ENCODE data around the gene CHMP6.

CHMP6 gene

GRCh38 chr17:80992077-80992947 lies 671 bp downstream of the CHMP6 start:
- DNase-seq (ENCODE audit: low read depth in 2 of 2) = no peak

GRCh38 chr17:80992948-80993624 lies 1.4 kb downstream of the CHMP6 start:
- DNase-seq (ENCODE audit: low read depth in 2 of 2) = no peak

DNA sequence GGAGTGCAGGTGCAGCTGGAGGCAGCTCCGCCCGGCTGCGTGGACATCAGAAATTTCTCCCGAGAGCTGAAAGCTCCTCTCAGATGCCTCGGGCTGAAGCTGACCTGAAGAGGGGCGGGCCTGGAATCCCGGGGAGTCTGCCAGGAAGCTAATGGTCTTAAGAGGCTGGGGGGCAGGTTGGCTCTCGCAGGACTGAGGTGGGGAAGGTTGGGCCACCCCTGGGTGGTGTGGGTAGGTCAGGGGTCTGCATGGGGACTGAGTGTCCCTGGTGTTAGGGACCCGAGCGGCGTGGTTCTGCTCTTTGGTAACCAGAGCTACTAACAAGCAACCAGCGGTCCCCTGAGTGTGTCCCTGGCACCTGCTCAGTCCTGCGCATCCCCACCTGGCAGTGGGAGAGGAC lies 3.5 kb downstream of the CHMP6 start:
- DNase-seq (ENCODE audit: low read depth in 2 of 2) = no peak

DNA sequence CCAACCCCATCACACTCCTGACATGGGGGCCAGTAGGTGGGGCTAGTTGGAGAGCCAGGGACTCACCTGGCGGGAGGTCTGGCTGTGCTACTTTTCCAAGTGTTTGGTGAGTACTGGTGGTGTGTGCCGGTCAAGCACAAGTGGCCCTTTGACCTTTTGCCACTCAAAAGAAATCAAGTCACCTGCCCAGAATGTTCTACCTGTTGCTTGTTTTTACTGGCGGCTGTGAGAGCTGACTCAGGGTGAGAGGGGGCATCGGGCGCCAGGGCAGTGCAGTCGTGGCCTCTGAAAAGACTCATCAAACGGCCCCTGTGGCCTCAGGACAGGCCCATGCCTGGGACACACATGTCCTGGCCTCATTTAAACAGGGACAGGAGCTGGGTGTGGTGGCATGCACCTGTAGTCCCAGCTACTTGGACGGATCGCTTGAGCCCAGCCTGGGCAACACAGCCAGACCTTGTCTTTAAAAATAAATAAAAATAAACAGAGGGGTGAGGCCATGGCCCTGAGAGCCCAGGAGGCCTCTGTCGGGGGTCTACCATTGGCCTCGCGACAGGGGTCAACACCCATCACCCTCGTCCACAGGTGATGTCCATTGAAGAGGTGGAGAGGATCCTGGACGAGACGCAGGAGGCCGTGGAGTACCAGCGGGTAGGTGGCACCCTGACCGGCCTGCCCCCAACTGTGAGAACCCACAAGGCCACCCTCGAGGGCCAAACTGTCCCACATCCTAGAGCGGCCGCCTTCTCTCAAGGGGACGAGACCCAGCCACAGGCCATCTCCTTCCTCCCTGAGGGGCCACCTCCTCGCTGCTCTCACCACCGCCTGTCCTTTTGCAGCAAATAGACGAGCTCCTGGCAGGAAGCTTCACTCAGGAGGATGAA lies 5.0 kb downstream of the CHMP6 start:
- no peak for DNase-seq (ENCODE audit: low read depth in 2 of 2)

GRCh38 chr17:80997424-80998117 lies 5.9 kb downstream of the CHMP6 start:
- DNase-seq (ENCODE audit: low read depth in 2 of 2) = no peak

GRCh38 chr17:80998118-80998747 lies 6.6 kb downstream of the CHMP6 start:
- DNase-seq (ENCODE audit: low read depth in 2 of 2) = no peak

DNA sequence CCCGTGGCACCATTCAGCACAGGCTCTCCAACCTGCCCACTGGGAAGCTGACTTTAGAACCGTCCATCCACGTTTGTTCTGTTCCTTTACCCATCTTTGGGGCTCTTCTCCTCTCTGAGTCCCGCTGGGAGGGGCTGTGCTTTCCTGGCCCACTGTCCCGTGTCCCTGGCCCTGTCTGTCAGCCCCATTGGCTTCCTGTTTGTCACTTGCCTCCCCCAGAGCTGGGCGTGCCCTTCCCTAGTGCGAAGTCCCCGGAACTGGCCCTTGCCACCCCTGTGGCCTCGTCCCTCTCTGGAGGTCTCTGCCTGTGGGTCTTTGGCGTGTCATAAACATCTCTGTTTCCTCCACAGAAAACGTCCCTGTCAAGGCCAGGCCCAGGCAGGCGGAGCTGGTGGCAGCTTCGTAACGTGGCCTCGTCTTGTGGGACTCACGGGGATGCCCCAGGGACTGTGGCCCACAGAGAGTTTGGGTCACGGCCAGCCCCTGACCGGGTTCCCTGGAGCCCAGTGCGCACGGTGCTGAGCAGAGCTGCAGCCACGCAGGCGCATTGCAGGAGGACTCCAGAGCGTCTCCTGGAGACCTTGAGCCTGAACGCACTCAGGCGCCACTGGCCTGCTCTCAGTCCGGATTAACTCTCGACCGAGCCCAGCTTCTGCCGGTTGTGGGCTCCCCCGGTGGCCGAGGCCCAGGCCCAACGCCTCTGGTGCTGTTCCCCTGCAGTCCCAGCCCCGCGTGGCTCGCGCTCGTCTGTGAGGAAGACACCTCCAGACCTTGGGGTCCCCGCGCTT lies 7.3 kb downstream of the CHMP6 start:
- DNase-seq (ENCODE audit: low read depth in 2 of 2) = no peak

DNA sequence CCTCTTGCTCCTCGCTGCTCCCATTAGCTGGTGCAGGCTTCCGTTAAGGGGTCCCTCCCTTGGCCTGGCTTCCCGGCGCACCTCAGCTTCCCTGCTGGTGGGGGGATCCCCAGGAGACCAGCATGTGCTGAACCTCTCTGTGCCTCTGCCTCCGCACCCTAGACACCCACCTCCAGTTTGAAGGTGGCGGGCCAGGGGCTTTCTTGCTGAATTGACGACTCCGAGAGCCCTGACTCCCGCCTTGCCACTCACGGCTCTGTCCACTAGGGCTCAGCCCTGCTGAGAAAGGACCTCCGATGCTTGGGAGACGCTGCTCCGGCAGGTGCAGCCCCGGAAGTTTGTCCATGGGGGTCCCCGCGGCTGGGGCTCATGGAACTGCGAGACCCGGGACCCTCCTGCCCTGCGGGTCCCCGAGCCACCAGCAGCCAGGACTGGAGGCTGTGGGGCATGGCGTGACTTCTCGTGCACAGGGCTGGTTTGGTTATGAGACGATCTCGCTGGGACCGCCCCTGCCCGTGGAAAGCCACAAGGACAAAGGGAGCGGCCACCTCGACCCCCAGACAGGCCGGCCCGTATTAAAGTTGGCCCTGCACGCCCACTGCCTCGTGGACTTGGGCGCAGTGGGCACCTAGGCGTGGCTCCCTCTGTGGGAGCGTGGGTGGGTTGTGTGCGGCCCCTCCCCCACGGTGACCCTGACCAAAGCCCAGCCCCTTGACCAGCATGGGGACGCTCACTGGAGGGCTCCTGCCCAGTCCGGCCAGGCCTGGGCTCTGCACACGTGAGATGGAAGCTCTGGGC lies 8.1 kb downstream of the CHMP6 start:
- no peak for DNase-seq (ENCODE audit: low read depth in 2 of 2)

DNA sequence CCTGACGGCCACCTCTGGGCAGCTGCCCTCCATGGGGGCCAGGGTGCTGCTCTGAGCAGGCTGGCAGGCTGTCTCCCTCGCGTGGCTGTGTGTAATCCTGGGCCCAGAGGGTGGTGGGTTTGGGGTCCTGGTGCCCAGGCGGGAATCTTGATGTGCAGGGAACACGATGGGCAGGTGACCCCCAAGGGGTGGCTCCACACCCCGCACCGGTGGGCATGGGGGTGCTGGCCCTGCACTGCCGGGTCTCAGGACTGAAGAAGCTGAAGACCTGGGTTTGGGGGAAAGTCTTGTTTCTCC lies 8.6 kb downstream of the CHMP6 start:
- no peak for DNase-seq (ENCODE audit: low read depth in 2 of 2)

DNA sequence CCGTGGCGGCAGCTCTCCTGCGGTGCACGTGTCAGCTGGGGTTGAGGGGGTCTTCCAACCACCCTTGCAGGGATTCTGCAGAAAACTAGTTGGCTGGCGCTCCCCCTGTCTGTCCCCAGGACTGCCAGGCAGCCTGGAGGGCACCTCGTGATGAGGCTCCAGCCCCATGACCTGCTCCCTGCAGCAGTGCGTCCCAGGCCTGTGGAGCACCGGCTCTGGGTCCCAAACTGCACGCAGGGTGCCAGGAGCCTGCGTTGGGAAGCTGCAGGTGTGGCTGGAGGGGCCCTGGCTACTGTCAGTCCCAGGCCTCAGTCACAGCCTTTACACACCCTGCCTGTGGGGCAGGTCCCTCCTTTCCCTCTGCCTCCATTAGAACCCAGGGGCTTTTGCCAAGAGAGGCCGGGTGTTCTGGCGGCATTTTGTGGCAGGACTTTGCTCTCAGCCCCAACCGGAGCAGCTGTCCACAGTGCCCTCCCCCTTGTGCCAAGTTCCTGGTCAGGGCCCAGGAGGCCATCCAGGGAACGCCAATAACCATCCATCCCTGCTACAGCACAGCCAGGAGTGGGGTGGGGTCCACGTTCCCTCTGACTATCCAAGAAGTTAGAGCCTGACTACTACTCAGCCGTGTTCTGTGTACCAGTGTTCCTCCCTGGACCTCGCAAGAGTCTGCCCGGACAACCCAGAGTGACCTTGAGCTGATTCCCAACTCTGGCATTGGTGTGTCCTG lies 9.2 kb downstream of the CHMP6 start:
- no peak for DNase-seq (ENCODE audit: low read depth in 2 of 2)

DNA sequence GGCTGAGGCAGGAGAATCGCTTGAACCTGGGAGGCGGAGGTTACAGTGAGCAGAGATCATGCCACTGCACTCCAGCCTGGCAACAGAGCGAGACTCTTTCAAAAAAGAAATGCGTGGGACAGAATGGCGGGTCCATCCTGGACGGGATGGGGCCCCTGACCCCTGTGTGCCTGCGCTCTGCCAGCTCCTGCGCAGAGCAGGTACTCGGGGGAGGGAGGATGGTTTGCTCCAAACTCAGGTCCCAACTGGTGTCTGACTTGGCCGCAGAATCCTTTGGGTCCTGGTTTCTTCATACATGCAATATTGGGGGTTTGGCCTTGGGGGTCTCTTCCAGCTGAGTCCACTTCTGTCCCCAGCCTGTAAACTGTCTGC lies 10.4 kb downstream of the CHMP6 start:
- DNase-seq (ENCODE audit: low read depth in 2 of 2) = no peak

GRCh38 chr17:81002409-81003361 lies 11.0 kb downstream of the CHMP6 start:
- DNase-seq (ENCODE audit: low read depth in 2 of 2) = no peak

GRCh38 chr17:81003711-81004475 lies 12.3 kb downstream of the CHMP6 start:
- DNase-seq (ENCODE audit: low read depth in 2 of 2) = no peak

GRCh38 chr17:81006891-81007290 lies 15.2 kb downstream of the CHMP6 start:
- no peak for DNase-seq (ENCODE audit: low read depth in 2 of 2)

DNA sequence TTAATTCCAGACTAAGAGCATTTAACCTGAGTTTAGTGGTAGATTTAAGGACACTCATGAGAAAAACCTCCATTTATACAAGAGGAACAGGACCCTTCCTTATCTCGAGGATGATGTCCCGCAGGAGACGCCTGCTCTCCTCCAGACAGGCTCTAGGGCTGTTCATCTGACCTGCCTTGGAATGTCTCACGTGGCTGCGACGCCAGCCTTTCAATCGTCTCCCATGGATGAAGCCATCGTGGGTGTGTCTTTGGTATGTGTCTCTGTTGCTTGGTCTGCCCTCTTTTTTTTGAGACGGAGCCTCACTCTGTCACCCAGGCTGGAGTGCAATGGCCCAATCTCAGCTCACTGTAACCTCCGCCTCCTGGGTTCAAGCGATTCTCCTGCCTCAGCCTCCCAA lies 16.5 kb downstream of the CHMP6 start:
- no peak for DNase-seq (ENCODE audit: low read depth in 2 of 2)

- no peak for DNase-seq (ENCODE audit: low read depth in 2 of 2)
Observed at GRCh38 chr17:81009136-81009535, 17.5 kb downstream of the CHMP6 start.

DNA sequence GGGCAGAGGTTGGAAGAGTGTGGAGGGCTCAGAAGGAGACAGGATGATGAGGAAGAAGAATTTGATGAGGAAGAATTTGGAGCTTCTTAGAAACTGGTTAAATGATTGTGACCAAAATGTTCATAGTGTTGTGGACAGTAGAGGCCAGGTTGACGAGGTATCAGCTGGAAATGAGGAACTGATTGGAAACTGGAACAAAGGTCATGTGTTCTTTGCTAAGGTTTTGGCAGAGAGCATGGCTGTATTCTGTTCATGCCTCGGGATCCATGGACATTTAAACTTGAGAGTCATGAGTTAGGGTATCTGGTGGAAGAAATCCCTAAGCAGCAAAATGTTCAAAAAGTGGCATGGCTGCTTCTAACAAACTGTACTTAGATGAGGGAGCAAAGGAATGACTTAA lies 19.3 kb downstream of the CHMP6 start:
- no peak for DNase-seq (ENCODE audit: low read depth in 2 of 2)
